ENCODE results near the gene TENM3.

GRCh38 chr4:182251116-182251515 is 7.9 kb downstream of the TENM3 start:
- no peak for TF ChIP-seq EZH2 (IDR thresholded peaks at IDR 0.05; ENCODE audit: low read depth)
- no peak for TF ChIP-seq CTCF (conservative IDR thresholded peaks at IDR 0.05)
